ENCODE data around the gene ZNF678. TPM values are rescaled to one million over a fixed set of nuclear protein-coding genes. Genes with fewer than 3 reads are reported as not detected.

Gene ZNF678
- polyA plus RNA-seq, 6 donors from 2014 or later: 6.5 to 19.5 (median 14.4) TPM

DNA sequence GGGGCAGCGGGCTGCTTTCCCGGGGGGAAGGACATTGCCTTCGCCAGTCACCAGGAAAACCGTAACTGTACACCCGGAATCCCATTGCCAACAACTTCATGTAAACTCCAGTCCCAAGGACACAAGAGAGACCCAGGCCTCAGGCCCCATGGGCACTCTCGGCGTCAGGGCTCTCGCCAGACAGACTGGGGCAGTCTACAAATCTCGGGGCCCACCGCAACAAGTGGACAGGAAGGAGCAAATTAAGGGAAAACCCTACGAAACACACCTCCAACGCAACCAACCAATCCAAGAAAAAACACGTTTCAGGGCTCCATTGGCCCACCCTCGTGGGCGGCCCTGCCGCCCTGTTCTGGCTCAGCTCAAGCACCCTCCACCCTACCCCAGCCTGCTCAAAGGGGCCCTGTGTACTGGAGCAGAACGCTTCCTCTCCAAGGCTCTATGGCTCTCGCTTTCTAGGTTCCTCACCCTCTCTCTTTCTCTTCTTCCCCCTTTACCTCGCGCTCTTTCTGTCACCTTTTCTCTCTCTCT, 4.6 kb upstream of the ZNF678 start:
- Mint-ChIP-seq H3K27me3 (peaks cover 28 to 52% (median 33%) of the 10 kb centered on the region in 3 donors), H3K27ac (peak overlapping the region in 5 of 6 donors; percentile 6 to 73 (median 57))

DNA sequence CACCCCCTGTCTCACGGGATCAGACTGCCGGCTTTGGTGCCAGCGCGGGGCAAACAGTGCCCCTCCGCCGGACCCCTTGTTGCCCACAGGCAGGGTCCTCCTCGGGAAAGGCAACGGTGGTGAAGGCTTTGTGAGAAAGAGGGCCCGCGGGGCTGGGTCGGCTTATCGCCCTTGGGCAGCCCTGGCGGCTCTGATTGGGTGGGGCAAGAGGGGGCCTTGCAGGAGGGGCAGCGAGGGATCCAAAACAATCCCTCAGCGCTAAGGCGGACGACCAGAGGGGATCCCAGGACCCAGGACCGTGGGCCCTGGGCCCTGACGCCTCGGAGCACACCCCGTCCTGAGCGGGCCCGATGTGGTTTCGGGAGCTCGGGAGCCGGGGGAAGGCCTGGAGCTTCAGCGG, 3.9 kb upstream of the ZNF678 start:
- Mint-ChIP-seq H3K4me3 (peak overlapping the region; percentile 62 to 91 (median 82)), H3K36me3 (peaks cover 0 to 25% of the 10 kb centered on the region in 2 donors), H3K4me1 (peaks cover 29 to 41% (median 38%) of the 10 kb centered on the region in 3 donors), H3K9me3 (peaks cover under 1 to 13% (median 7%) of the 10 kb centered on the region in 7 donors), H3K27ac (peak overlapping the region in 3 of 6 donors; percentile 6 to 49 (median 9)), H3K27me3 (peaks cover 28 to 45% (median 33%) of the 10 kb centered on the region in 3 donors)
- DNase-seq (no peak), ATAC-seq (ENCODE audit: low read depth in 2 of 2) (no peak)

More for the DNA sequence above, 4.6 kb upstream of the ZNF678 start:
- peaks cover 0 to 25% of the 10 kb centered on the region in 2 donors for H3K36me3 Mint-ChIP-seq
- H3K9me3 Mint-ChIP-seq: peaks cover 5 to 17% (median 10%) of the 10 kb centered on the region in 7 donors
- peak; percentile 56 to 59 for ATAC-seq (ENCODE audit: low read depth in 2 of 2)
- peak overlapping the region; percentile 62 to 91 (median 82) for H3K4me3 Mint-ChIP-seq
- H3K4me1 Mint-ChIP-seq: peaks cover 25 to 34% (median 31%) of the 10 kb centered on the region in 3 donors
- DNase-seq: peak; percentile 41

DNA sequence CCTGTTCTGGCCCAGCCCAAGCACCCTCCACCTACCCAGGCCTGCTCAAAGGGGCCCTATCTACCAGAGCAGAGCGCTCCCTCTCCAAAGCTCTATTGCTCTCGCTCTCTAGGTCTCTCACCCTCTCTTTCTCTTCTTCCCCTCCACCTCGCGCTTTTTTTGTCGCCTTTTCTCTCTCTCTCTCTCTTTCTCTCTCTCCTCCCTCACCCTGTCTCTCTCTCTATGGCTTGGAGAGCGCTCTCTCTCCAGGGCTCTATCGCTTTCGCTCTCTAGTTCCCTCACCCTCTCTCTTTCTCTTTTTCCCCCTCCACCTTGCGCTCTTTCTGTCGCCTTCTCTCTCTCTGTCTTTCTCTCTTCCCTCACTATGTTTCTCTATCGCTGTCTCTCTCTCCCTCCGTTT, 3.4 kb upstream of the ZNF678 start:
- H3K4me3 Mint-ChIP-seq: peak overlapping the region; percentile 56 to 91 (median 70)
- ATAC-seq (ENCODE audit: low read depth in 2 of 2) (no peak), DNase-seq (no peak)
- H3K27me3 Mint-ChIP-seq: peaks cover 28 to 41% (median 33%) of the 10 kb centered on the region in 3 donors
- H3K4me1 Mint-ChIP-seq: peaks cover 29 to 43% (median 42%) of the 10 kb centered on the region in 3 donors
- H3K36me3 Mint-ChIP-seq: peaks cover 0 to 25% of the 10 kb centered on the region in 2 donors
- H3K9me3 Mint-ChIP-seq: peaks cover 0 to 10% (median 3%) of the 10 kb centered on the region in 7 donors
- H3K27ac Mint-ChIP-seq: peak overlapping the region in 5 of 6 donors; percentile 3 to 98 (median 70)

DNA sequence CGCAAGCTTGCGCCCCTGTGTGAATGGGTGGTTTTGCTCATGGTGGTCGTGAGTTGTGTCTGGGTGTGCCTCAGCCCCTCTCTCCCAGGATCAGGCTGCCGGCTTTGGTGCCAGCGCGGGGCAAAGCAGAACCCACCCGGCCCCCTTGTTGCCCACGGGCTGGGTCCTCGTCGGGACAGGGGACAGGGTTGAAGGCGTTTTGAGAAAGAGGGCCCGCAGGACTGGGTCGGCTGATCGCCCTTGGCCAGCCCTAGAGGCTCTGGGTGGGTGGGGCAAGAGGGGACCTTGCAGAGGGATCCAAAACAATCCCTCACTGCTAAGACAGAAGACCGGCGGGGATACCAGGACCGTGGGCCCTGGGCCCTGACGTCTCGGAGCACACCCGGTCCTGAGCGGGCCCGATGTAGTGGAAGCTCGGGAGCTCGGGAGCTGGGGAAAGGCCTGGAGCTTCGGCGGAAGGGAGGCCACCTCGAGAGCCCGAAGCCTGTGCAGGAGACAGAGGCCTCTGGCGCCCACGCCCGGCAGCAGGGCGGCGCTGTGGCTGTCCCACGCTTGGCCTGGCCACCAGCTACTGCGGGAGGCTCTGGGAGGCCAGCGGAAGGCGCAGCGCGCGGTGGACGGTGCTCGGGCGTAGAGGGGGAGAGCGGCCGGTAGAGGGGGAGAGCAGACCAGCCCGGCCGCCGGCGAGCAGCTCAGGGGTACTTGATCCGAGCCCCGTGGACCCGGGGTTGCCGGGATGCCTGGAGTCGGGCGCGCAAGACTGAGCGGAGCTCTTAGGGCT, 2.8 kb upstream of the ZNF678 start:
- H3K27me3 Mint-ChIP-seq: peaks cover 28 to 41% (median 33%) of the 10 kb centered on the region in 3 donors
- H3K4me1 Mint-ChIP-seq: peaks cover 29 to 47% (median 43%) of the 10 kb centered on the region in 3 donors
- DNase-seq (no peak), ATAC-seq (ENCODE audit: low read depth in 2 of 2) (no peak)
- H3K36me3 Mint-ChIP-seq: peaks cover 0 to 25% of the 10 kb centered on the region in 2 donors
- peak overlapping the region in 3 of 6 donors; percentile 3 to 81 (median 60) for H3K27ac Mint-ChIP-seq
- H3K4me3 Mint-ChIP-seq: peak overlapping the region; percentile 5 to 91 (median 70)
- H3K9me3 Mint-ChIP-seq: peaks cover 0 to 10% (median 3%) of the 10 kb centered on the region in 7 donors

DNA sequence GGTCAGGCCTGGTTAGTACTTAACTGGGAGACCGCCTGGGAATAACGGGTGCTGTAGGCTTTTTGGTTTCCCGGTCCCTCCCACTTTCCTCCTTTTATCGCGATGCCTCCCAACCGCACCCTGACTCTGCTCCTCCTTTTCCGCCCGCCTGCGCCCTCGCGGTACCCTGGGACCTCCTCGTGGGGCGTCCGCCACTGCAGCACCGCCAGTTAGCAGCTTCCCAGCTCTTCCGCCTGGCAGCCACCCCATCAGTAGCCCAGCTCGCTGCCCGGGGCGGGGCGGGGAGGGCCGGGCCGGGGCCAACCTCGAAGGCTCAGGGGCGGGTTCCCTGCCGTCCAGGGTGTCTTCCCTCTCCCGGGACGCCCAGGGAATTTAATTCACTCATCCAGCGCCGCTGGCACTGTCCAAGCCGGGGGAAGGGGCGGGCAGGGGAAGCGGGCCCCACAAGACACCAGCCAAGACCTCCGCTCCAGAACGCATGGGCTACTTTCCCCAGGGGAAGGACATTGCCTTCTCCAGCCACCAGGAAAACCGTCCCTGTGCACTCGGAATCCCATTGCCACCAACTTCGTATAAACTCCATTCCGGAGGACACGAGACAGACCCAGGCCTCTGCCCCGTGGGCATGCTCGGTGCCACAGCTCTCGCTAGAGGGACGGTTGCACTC, 2.0 kb upstream of the ZNF678 start:
- ATAC-seq (ENCODE audit: low read depth in 2 of 2) (no peak), DNase-seq (no peak)
- H3K27ac Mint-ChIP-seq: no peak overlapping the region
- H3K9me3 Mint-ChIP-seq: peaks cover 0 to 10% (median 3%) of the 10 kb centered on the region in 7 donors
- H3K27me3 Mint-ChIP-seq: peaks cover 28 to 36% (median 33%) of the 10 kb centered on the region in 3 donors
- peaks cover 0 to 25% of the 10 kb centered on the region in 2 donors for H3K36me3 Mint-ChIP-seq
- peak overlapping the region in 5 of 8 donors; percentile 1 to 99 (median 47) for H3K4me3 Mint-ChIP-seq
- peaks cover 29 to 53% (median 46%) of the 10 kb centered on the region in 3 donors for H3K4me1 Mint-ChIP-seq

DNA sequence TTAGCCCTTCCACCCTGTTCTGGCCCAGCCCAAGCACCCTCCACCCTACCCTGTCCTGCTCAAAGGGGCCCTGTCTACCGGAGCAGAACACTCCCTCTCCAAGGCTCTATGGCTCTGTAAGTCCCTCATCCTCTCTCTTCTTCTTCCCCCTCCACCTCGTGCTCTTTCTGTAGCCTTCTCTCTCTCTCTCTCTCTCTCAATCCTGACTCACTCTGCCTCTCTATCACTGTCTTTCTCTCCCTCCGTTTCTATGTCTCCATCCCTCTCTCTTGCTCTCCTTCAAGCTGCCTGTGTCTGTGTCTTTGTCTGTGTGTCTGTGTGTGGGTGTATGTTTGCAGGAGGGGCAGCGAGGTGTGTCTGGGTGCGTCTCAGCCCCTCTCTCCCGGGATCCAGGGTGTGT, 1.3 kb upstream of the ZNF678 start:
- Mint-ChIP-seq H3K36me3 (peaks cover 0 to 25% of the 10 kb centered on the region in 2 donors), H3K9me3 (peaks cover 0 to 10% (median 3%) of the 10 kb centered on the region in 7 donors), H3K27me3 (peaks cover 28 to 35% (median 33%) of the 10 kb centered on the region in 3 donors), H3K4me1 (peaks cover 29 to 59% (median 52%) of the 10 kb centered on the region in 3 donors), H3K4me3 (peak overlapping the region in 6 of 8 donors; percentile 1 to 99 (median 32)), H3K27ac (peak overlapping the region in 1 of 6 donors; percentile 37)
- ATAC-seq (ENCODE audit: low read depth in 2 of 2) (no peak), DNase-seq (no peak)

DNA sequence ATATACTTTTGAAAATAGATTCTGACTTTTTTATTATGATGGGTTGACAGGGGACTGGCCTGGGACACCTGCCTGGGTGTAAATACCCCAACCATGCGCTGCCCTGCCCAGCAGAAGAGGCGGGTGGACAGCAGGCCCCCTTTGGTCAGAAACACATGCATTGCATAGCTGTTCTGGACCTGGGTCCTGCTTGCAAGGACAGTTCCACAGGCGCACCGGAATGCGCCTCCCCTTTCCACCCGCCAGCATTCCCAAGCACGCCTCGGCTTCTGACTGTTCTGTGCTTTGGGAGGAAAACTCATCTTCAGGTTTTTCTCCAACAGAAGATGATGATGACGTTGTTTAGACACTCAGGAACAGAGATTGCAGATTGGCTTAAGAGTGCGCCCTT, 428 bp upstream of the ZNF678 start:
- peaks cover 28 to 35% (median 33%) of the 10 kb centered on the region in 3 donors for H3K27me3 Mint-ChIP-seq
- H3K36me3 Mint-ChIP-seq: peaks cover 0 to 25% of the 10 kb centered on the region in 2 donors
- peaks cover 32 to 65% (median 56%) of the 10 kb centered on the region in 3 donors for H3K4me1 Mint-ChIP-seq
- DNase-seq (no peak), ATAC-seq (ENCODE audit: low read depth in 2 of 2) (no peak)
- peaks cover 0 to 10% (median 3%) of the 10 kb centered on the region in 7 donors for H3K9me3 Mint-ChIP-seq
- peak overlapping the region in 5 of 6 donors; percentile 97 to 99 (median 98) for H3K27ac Mint-ChIP-seq
- peak overlapping the region; percentile 95 to 99 (median 97) for H3K4me3 Mint-ChIP-seq

DNA sequence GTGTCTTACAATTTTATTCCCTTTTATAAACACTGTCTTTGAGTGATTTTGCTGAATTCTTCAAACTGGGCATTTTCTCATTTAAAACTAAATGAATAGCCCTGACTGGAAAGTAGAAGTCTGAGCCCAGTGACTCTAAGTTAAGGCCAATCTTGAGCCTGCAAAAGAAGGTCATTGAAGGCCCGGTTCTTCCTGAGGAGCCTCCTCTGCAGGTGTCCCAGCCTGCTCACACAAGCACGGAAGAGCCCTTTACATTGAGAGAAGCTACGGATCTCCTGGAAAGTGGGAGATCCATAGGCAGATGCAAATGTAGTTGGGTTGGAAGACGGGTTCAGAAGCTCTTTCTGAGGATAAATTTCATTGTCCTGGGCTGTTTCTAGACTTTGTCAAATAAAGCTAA, 3.9 kb downstream of the ZNF678 start:
- Mint-ChIP-seq H3K4me1 (peaks cover 29 to 62% (median 52%) of the 10 kb centered on the region in 3 donors), H3K27ac (no peak overlapping the region), H3K36me3 (peaks cover 2 to 6% of the 10 kb centered on the region in 2 donors), H3K4me3 (peak overlapping the region in 1 of 8 donors; percentile 64), H3K27me3 (peaks cover 2 to 9% (median 3%) of the 10 kb centered on the region in 3 donors), H3K9me3 (peaks cover 0 to under 1% (median 0%) of the 10 kb centered on the region in 7 donors)
- DNase-seq: no peak
- no peak for ATAC-seq (ENCODE audit: low read depth in 2 of 2)

DNA sequence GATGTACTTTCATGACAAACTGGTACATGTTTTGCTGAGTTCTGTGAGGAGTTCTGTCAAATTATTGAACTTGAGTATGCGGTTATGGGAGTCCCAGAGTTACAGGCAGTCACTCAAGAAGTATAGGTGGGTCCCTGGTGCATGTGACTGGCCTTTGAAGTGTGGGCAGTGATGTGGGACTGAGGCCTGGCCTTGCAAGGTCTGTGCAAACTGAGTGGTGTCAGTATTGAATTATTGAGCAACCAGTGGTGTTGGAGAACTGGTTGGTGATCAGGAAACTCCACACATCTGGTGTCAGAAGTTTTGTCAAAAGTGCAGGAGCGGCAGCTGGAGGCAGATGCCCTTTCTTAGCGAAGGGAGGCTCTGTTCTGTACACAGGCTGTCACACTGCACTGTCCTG, 5.2 kb downstream of the ZNF678 start:
- Mint-ChIP-seq H3K36me3 (peaks cover 0 to 9% of the 10 kb centered on the region in 2 donors), H3K9me3 (no peaks in the 10 kb centered on the region), H3K4me3 (peak overlapping the region in 1 of 8 donors; percentile 1), H3K4me1 (peaks cover 30 to 65% (median 51%) of the 10 kb centered on the region in 3 donors), H3K27me3 (no peaks in the 10 kb centered on the region), H3K27ac (peak overlapping the region in 2 of 6 donors; percentile 26 to 36)
- ATAC-seq (ENCODE audit: low read depth in 2 of 2) (no peak), DNase-seq (no peak)

DNA sequence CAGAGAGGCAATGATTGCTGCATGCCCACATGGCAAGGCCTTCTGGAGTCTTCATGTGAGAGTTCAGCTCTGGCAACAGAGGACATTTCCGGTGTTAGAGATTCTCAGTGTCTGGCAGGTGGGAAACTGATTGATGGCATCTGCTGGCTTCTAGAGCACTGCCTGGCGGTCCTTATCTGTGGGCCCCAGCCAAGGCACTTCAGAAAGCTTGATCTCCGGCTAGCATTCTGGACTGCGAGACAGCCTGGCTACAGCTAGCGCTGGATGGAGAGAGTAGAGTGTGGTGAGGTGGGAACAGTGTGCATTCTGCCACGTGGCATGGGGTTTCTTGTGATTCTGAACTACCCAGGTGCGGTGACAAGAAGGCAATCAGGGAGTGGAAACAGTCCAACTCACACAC, 9.4 kb downstream of the ZNF678 start:
- H3K4me1 Mint-ChIP-seq: peaks cover 43 to 67% (median 45%) of the 10 kb centered on the region in 3 donors
- H3K9me3 Mint-ChIP-seq: peaks cover 9 to 39% (median 36%) of the 10 kb centered on the region in 7 donors
- peak overlapping the region in 2 of 8 donors; percentile 10 to 17 for H3K4me3 Mint-ChIP-seq
- peaks cover 35% of the 10 kb centered on the region in 2 donors for H3K36me3 Mint-ChIP-seq
- H3K27ac Mint-ChIP-seq: peak overlapping the region in 1 of 6 donors; percentile 47
- no peaks in the 10 kb centered on the region for H3K27me3 Mint-ChIP-seq
- DNase-seq: no peak
- no peak for ATAC-seq (ENCODE audit: low read depth in 2 of 2)

DNA sequence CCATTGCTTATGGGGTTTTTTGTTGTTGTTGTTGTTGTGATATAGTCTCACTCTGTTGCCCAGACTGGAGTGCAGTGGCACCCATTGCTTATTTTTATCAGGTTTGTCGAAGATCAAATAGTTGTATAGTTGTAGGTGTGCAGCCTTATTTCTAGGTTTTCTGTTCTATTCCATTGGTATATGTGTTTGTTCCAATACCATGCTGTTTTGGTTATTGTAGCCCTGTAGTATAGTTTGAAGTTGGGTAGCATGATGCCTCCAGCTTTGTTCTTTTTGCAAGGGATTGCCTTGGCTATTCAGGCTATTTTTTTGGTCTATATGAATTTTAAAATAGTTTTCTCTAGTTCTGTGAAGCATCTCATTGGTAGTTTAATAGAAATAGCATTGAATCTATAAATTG, 11.6 kb downstream of the ZNF678 start:
- DNase-seq (no peak), ATAC-seq (ENCODE audit: low read depth in 2 of 2) (no peak)
- Mint-ChIP-seq H3K36me3 (peaks cover 30 to 49% of the 10 kb centered on the region in 2 donors), H3K4me1 (peaks cover 35 to 75% (median 49%) of the 10 kb centered on the region in 3 donors), H3K4me3 (no peak overlapping the region), H3K27me3 (no peaks in the 10 kb centered on the region), H3K27ac (no peak overlapping the region), H3K9me3 (peaks cover 9 to 49% (median 44%) of the 10 kb centered on the region in 7 donors)

DNA sequence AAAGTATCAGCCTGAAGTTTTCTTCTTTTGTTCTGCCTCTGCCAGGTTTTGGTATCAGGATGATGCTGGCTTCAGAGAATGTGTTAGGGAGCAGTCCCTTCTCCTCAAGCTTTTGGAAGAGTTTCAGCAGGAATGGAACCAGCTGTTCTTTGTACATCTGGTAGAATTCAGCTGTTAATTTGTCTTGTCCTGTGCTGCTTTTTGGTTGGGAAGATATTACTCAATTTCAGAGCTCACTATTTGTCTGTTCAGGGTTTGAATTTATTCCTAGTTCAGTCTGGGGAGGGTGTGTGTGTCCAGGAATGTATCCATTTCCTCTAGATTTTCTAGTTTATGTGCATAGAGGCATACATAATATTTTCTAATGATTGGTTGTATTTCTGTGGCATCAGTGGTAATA, 12.8 kb downstream of the ZNF678 start:
- no peak for DNase-seq
- H3K4me1 Mint-ChIP-seq: peaks cover 31 to 78% (median 46%) of the 10 kb centered on the region in 3 donors
- no peak for ATAC-seq (ENCODE audit: low read depth in 2 of 2)
- H3K36me3 Mint-ChIP-seq: peaks cover 30 to 49% of the 10 kb centered on the region in 2 donors
- H3K4me3 Mint-ChIP-seq: no peak overlapping the region
- H3K27me3 Mint-ChIP-seq: no peaks in the 10 kb centered on the region
- peak overlapping the region in 1 of 6 donors; percentile 30 for H3K27ac Mint-ChIP-seq
- H3K9me3 Mint-ChIP-seq: peaks cover 9 to 49% (median 44%) of the 10 kb centered on the region in 7 donors

DNA sequence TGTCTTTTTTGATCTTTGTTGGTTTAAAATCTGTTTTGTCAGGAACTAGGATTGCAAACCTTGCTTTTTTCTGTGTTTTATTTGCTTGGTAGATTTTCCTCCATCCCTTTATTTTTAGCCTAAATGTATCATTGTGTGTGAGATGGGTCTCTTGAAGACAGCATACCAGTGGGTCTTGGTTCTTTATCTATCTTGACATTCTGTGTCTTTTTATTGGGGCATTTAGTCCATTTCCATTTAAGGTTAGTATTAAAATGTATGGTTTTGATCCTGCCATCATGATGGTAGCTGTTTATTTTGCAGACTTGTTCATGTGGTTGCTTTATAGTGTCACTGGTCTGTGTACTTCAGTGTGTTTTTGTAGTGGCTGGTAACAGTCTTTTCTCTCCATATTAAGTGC, 14.1 kb downstream of the ZNF678 start:
- H3K9me3 Mint-ChIP-seq: peaks cover 9 to 51% (median 45%) of the 10 kb centered on the region in 7 donors
- no peak overlapping the region for H3K27ac Mint-ChIP-seq
- H3K4me3 Mint-ChIP-seq: no peak overlapping the region
- no peak for DNase-seq
- H3K27me3 Mint-ChIP-seq: no peaks in the 10 kb centered on the region
- peaks cover 29 to 78% (median 46%) of the 10 kb centered on the region in 3 donors for H3K4me1 Mint-ChIP-seq
- no peak for ATAC-seq (ENCODE audit: low read depth in 2 of 2)
- peaks cover 33 to 49% of the 10 kb centered on the region in 2 donors for H3K36me3 Mint-ChIP-seq
